ENCODE results near the gene GPR61.

DNA sequence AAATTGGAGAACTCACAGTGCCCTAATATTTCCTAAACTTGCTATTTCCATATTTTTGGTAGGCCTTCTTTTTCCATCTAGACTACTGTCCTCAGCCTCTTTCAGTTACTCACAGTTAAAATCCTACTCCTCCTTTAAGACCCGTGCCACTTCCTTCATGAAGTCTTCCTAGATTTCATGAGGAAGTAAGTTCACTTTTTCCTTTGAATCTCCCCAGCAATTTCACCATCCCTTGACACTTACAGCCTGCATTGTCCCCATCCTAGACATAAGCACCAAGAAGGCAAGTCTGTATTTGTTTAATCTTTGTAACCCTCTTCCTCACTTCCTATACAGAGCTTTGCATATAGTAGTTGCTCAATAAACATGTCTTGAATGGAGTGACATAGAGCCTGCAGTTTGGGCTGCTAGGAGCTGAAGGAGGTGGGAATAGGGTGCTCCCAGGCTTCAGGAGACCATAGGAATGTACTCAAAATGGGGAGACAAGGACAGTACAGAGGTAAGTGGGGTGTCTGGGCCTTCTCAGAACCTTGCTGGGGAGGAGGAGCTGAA, 5.3 kb upstream of the GPR61 start:
- TF ChIP-seq, protein P1, sequence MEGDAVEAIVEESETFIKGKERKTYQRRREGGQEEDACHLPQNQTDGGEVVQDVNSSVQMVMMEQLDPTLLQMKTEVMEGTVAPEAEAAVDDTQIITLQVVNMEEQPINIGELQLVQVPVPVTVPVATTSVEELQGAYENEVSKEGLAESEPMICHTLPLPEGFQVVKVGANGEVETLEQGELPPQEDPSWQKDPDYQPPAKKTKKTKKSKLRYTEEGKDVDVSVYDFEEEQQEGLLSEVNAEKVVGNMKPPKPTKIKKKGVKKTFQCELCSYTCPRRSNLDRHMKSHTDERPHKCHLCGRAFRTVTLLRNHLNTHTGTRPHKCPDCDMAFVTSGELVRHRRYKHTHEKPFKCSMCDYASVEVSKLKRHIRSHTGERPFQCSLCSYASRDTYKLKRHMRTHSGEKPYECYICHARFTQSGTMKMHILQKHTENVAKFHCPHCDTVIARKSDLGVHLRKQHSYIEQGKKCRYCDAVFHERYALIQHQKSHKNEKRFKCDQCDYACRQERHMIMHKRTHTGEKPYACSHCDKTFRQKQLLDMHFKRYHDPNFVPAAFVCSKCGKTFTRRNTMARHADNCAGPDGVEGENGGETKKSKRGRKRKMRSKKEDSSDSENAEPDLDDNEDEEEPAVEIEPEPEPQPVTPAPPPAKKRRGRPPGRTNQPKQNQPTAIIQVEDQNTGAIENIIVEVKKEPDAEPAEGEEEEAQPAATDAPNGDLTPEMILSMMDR (conservative IDR thresholded peaks at IDR 0.05; ENCODE audit: low read depth, low read length) = no peak
- TF ChIP-seq MXI1 (IDR thresholded peaks at IDR 0.05; ENCODE audit: borderline replicate concordance, low read depth, low read length) (no peak), CEBPB (IDR thresholded peaks at IDR 0.05; ENCODE audit: low read depth, low read length) (no peak)
